Breast epithelium (tissue), 4 donors: Measurements from ENCODE around the gene ALKBH4. TPM values are rescaled to one million over a fixed set of nuclear protein-coding genes. Genes with fewer than 3 reads are reported as not detected.

Experiments
- DNase-seq, 2 donors: peaks; one replicate each; pipeline ENCODE4 v3.0.0-alpha.2; 2019; ENCODE audit warnings: low spot score in 2 of 2
- H3K27ac ChIP-seq, 2 donors: fragments of 200-600 bp; sonication (generic) in 1 of 2; one replicate each; pipeline ENCODE4 v1.5.1; 2016 to 2019; ENCODE audit warnings: mild to moderate bottlenecking in 1 of 2
- H3K27me3 ChIP-seq, 2 donors: fragments of 200-600 bp; sonication (generic) in 1 of 2; one replicate each; pipeline versions ENCODE4 v1.5.1 to v1.6.0; 2017 to 2019; ENCODE audit warnings: control low read depth in 1 of 2, mild to moderate bottlenecking in 1 of 2
- H3K36me3 ChIP-seq: fragments of 200-600 bp; one replicate; pipeline ENCODE4 v1.5.1; 2019
- H3K4me1 ChIP-seq, 2 donors: fragments of 200-600 bp; sonication (generic); one replicate each; pipeline ENCODE4 v1.5.1; 2016 to 2019; ENCODE audit warnings: control low read depth in 1 of 2
- H3K4me3 ChIP-seq, 3 donors: fragments of 200-600 bp; sonication (generic); 1 replicate in 2 of 3; 2 replicates in 1 of 3; pipeline ENCODE4 v1.5.1; 2016 to 2019; ENCODE audit warnings: mild to moderate bottlenecking in 3 of 3, moderate library complexity in 2 of 3
- H3K9me3 ChIP-seq, 2 donors: fragments of 200-600 bp; sonication (generic) in 1 of 2; one replicate each; pipeline ENCODE4 v1.5.1; 2016 to 2019; ENCODE audit warnings: control low read depth in 1 of 2
- CTCF ChIP-seq, 3 donors: fragments of 450-650 bp; IDR thresholded peaks; one replicate each; pipeline ENCODE4 v1.5.1; 2016 to 2017; ENCODE audit warnings: antibody characterized with exemption in 3 of 3, mild to moderate bottlenecking in 3 of 3, moderate library complexity in 3 of 3
- POLR2A ChIP-seq: fragments of 450-650 bp; IDR thresholded peaks from one replicate; pipeline ENCODE4 v1.6.1; 2016; ENCODE audit warnings: antibody characterized with exemption, mild to moderate bottlenecking, moderate library complexity
- POLR2AphosphoS5 ChIP-seq, 3 donors: sonication (generic); formaldehyde crosslinking; IDR thresholded peaks; one replicate each; pipeline ENCODE4 v1.6.1; 2017; ENCODE audit warnings: antibody characterized with exemption in 3 of 3
- intact Hi-C: fragments of 100-400 bp; cut with DNase I; formaldehyde crosslinking; loops from one replicate; pipeline ENCODE4 v1.15.1; 2023; ENCODE audit warnings: low total_unique reads
- total RNA-seq, 3 donors: library from RNA; depleted of rRNA; stranded (reverse); fragments of >200 nt; gene quantifications; one replicate each; pipeline ENCODE4 v1.1.0, GENCODE V29; 2016

ALKBH4 gene
- total RNA-seq, 3 donors from 2014 or later: 15.1 to 28.5 (median 17.8) TPM

GRCh38 chr7:102467581-102468477 is 3.2 kb upstream of the ALKBH4 start:
- Histone ChIP-seq H3K4me3 (no peak overlapping the region), H3K36me3 (no peaks in the 10 kb centered on the region), H3K27ac (no peak overlapping the region), H3K27me3 (no peaks in the 10 kb centered on the region), H3K9me3 (no peaks in the 10 kb centered on the region), H3K4me1 (peaks cover 0 to 10% of the 10 kb centered on the region in 2 donors)
- intact Hi-C loops: no loop called here
- TF ChIP-seq CTCF (IDR thresholded peaks at IDR 0.05) (no peak), POLR2AphosphoS5 (IDR thresholded peaks at IDR 0.05) (no peak), POLR2A (no peak)
- no peak for DNase-seq

- Histone ChIP-seq H3K36me3 (no peaks in the 10 kb centered on the region), H3K9me3 (no peaks in the 10 kb centered on the region), H3K27me3 (no peaks in the 10 kb centered on the region), H3K4me1 (peaks cover 0 to 10% of the 10 kb centered on the region in 2 donors), H3K4me3 (peak overlapping the region in 2 of 3 donors; percentile 98 to 100), H3K27ac (no peak overlapping the region)
- intact Hi-C loops: no loop called here
- TF ChIP-seq CTCF (IDR thresholded peaks at IDR 0.05): no peak
- no peak for TF ChIP-seq POLR2AphosphoS5 (IDR thresholded peaks at IDR 0.05)
- no peak for TF ChIP-seq POLR2A
- no peak for DNase-seq
These were observed 1.4 kb upstream of the ALKBH4 start for GRCh38 chr7:102466097-102466496.

GRCh38 chr7:102463841-102464576 is 654 bp downstream of the ALKBH4 start:
- TF ChIP-seq POLR2A (no peak), CTCF (IDR thresholded peaks at IDR 0.05) (no peak), POLR2AphosphoS5 (IDR thresholded peaks at IDR 0.05) (no peak)
- peak overlapping the region; percentile 94 to 100 (median 98) for H3K4me3 ChIP-seq
- peak overlapping the region; percentile 71 to 84 for H3K27ac ChIP-seq
- H3K36me3 ChIP-seq: no peaks in the 10 kb centered on the region
- DNase-seq: no peak
- H3K27me3 ChIP-seq: no peaks in the 10 kb centered on the region
- H3K9me3 ChIP-seq: no peaks in the 10 kb centered on the region
- intact Hi-C loops: no loop called here
- H3K4me1 ChIP-seq: peaks cover 0 to 10% of the 10 kb centered on the region in 2 donors

- Histone ChIP-seq H3K9me3 (no peaks in the 10 kb centered on the region), H3K27ac (no peak overlapping the region), H3K4me1 (peaks cover 0 to 10% of the 10 kb centered on the region in 2 donors), H3K4me3 (no peak overlapping the region), H3K36me3 (no peaks in the 10 kb centered on the region), H3K27me3 (no peaks in the 10 kb centered on the region)
- no peak for TF ChIP-seq POLR2A
- TF ChIP-seq CTCF (IDR thresholded peaks at IDR 0.05): no peak
- no peak for TF ChIP-seq POLR2AphosphoS5 (IDR thresholded peaks at IDR 0.05)
- intact Hi-C loops: no loop called here
- no peak for DNase-seq
These were observed 4.2 kb downstream of the ALKBH4 start for GRCh38 chr7:102460467-102460866.
